ENCODE data around the gene ARL6IP5. TPM values are rescaled to one million over a fixed set of nuclear protein-coding genes. Genes with fewer than 3 reads are reported as not detected.

Gene ARL6IP5
- total RNA-seq, 1 experiment from 2014 or later = 41.5 TPM

- no peak overlapping the region for H3K27ac ChIP-seq (ENCODE audit: low read length)
Observed at GRCh38 chr3:69091389-69092029, 6.8 kb downstream of the ARL6IP5 start.

DNA sequence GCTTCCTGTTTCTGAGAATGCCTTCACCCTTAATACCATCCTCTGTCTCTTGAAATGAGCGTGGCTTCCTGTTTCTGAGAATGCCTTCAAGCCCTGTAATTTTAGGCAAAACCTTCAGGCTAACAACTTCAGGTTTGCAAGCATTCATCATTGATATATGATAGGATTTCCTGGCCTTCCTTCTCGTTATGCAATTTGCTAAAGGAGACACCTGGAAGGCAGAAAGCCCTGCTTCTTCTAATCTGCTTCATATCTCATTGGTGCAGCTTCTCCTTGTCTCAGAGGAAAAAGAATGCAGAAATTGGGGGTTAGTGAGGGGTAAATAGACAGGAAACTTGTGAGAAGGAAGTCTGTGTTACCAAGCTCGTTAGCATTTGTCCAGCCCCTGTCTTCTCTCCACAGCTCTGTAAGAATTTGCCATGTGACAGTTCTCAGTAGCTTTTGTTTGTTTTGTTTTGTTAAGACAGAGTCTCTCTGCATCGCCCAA lies 7.3 kb downstream of the ARL6IP5 start:
- CTCF ChIA-PET = no interaction called here
- no peaks in the 10 kb centered on the region; the same call in 1 of the 2 replicates for H3K36me3 ChIP-seq (ENCODE audit: control insufficient read depth, insufficient read depth, low read length)
- ATAC-seq (no peak), DNase-seq (ENCODE audit: low read depth, low spot score) (no peak)
- no peaks in the 10 kb centered on the region for H3K9me3 ChIP-seq (ENCODE audit: control insufficient read depth, insufficient read depth, low read depth, low read length)
- POLR2A ChIA-PET = no interaction called here
- H3K4me3 ChIP-seq (ENCODE audit: low read depth in 2 of 2, low read length in 2 of 2) = no peak overlapping the region
- intact Hi-C loops (cut with micrococcal nuclease; ENCODE audit: unreplicated experiment) (no loop called here), in situ Hi-C loops (cut with HindIII; ENCODE audit: low pct_unique_long_range_greater_than_20kb, low sequenced_read_pairs) (no loop called here)
- H3K4me1 ChIP-seq (ENCODE audit: control insufficient read depth, insufficient read depth, low read length) = peaks cover 18% of the 10 kb centered on the region
- no peaks in the 10 kb centered on the region for H3K27me3 ChIP-seq (ENCODE audit: control insufficient read depth, insufficient read depth, low read length)
- TF ChIP-seq, protein P1, sequence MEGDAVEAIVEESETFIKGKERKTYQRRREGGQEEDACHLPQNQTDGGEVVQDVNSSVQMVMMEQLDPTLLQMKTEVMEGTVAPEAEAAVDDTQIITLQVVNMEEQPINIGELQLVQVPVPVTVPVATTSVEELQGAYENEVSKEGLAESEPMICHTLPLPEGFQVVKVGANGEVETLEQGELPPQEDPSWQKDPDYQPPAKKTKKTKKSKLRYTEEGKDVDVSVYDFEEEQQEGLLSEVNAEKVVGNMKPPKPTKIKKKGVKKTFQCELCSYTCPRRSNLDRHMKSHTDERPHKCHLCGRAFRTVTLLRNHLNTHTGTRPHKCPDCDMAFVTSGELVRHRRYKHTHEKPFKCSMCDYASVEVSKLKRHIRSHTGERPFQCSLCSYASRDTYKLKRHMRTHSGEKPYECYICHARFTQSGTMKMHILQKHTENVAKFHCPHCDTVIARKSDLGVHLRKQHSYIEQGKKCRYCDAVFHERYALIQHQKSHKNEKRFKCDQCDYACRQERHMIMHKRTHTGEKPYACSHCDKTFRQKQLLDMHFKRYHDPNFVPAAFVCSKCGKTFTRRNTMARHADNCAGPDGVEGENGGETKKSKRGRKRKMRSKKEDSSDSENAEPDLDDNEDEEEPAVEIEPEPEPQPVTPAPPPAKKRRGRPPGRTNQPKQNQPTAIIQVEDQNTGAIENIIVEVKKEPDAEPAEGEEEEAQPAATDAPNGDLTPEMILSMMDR (IDR thresholded peaks at IDR 0.05) = no peak
- TF ChIP-seq SIN3A (IDR thresholded peaks at IDR 0.05; ENCODE audit: borderline replicate concordance, insufficient read depth, low read depth, low read length) = no peak
- no peak for TF ChIP-seq TCF7L2 (IDR thresholded peaks at IDR 0.05; ENCODE audit: low read depth, low read length)
- no peak for TF ChIP-seq POLR2AphosphoS5 (IDR thresholded peaks at IDR 0.05; ENCODE audit: low read depth, low read length)
- no peak for TF ChIP-seq REST (IDR thresholded peaks at IDR 0.05; ENCODE audit: insufficient read depth in 1 of 2, low read depth in 2 of 2, low read length in 1 of 2)
- no peak overlapping the region for H3K27ac ChIP-seq (ENCODE audit: low read length)
- BruUV-seq (replicated peaks) = no TSS peak

More at GRCh38 chr3:69091389-69092029, 6.8 kb downstream of the ARL6IP5 start:
- Histone ChIP-seq H3K36me3 (ENCODE audit: control insufficient read depth, insufficient read depth, low read length) (no peaks in the 10 kb centered on the region; the same call in 1 of the 2 replicates), H3K27me3 (ENCODE audit: control insufficient read depth, insufficient read depth, low read length) (no peaks in the 10 kb centered on the region), H3K4me3 (ENCODE audit: low read depth in 2 of 2, low read length in 2 of 2) (no peak overlapping the region), H3K4me1 (ENCODE audit: control insufficient read depth, insufficient read depth, low read length) (peaks cover 21% of the 10 kb centered on the region), H3K9me3 (ENCODE audit: control insufficient read depth, insufficient read depth, low read depth, low read length) (no peaks in the 10 kb centered on the region)
- ChIA-PET POLR2A (interaction anchor here (0.6 kb wide), 1 partner anchor 14 kb away, joined by 6 read pairs; no protein-coding TSS in a partner anchor), CTCF (no interaction called here)
- no TSS peak for BruUV-seq (replicated peaks)
- ATAC-seq (no peak), DNase-seq (ENCODE audit: low read depth, low spot score) (no peak)
- intact Hi-C loops (cut with micrococcal nuclease; ENCODE audit: unreplicated experiment) = no loop called here
- in situ Hi-C loops (cut with HindIII; ENCODE audit: low pct_unique_long_range_greater_than_20kb, low sequenced_read_pairs) = no loop called here
- no peak for TF ChIP-seq POLR2AphosphoS5 (IDR thresholded peaks at IDR 0.05; ENCODE audit: low read depth, low read length)
- TF ChIP-seq, protein P1 (IDR thresholded peaks at IDR 0.05) = no peak
- no peak for TF ChIP-seq TCF7L2 (IDR thresholded peaks at IDR 0.05; ENCODE audit: low read depth, low read length)
- no peak for TF ChIP-seq SIN3A (IDR thresholded peaks at IDR 0.05; ENCODE audit: borderline replicate concordance, insufficient read depth, low read depth, low read length)
- no peak for TF ChIP-seq REST (IDR thresholded peaks at IDR 0.05; ENCODE audit: insufficient read depth in 1 of 2, low read depth in 2 of 2, low read length in 1 of 2)

Measured in Panc1 (cell line).